Activated B cell treated with CpG ODN at 0.5 μM for 24 hours (primary cell): ENCODE results near the gene SGCG. TPM values are rescaled to one million over a fixed set of nuclear protein-coding genes. Genes with fewer than 3 reads are reported as not detected.

ENCODE experiments used
- ATAC-seq: fragments of 200-7000 bp; cut with Tn5 transposase; one replicate; pipeline ENCODE4 v1.10.0; 2021; ENCODE audit warnings: low read depth, mild to moderate bottlenecking, moderate library complexity
- CTCF ChIA-PET: fragments of 350-600 bp; sonication (Branson Sonifier 250); formaldehyde crosslinking; loops from one replicate; lab custom pipeline; 2021; ENCODE audit warnings: antibody characterized with exemption; lab: Charles Lee
- POLR2A ChIA-PET: fragments of 350-600 bp; sonication (Branson Sonifier 250); formaldehyde crosslinking; loops from one replicate; lab custom pipeline; 2021; ENCODE audit warnings: antibody characterized with exemption; lab: Charles Lee
- DNase-seq: peaks from one replicate; pipeline ENCODE4 v3.0.0; 2022
- H3K27ac Mint-ChIP-seq: one replicate; pipeline ENCODE4 v1.8.0; 2020; ENCODE audit warnings: mixed read lengths
- H3K27me3 Mint-ChIP-seq: one replicate; pipeline ENCODE4 v1.8.0; 2021; ENCODE audit warnings: mixed read lengths
- H3K36me3 Mint-ChIP-seq: one replicate; pipeline ENCODE4 v1.8.0; 2021; ENCODE audit warnings: low read depth, mixed read lengths
- H3K4me1 Mint-ChIP-seq: one replicate; pipeline ENCODE4 v1.8.0; 2021; ENCODE audit warnings: mixed read lengths
- H3K4me3 Mint-ChIP-seq: one replicate; pipeline ENCODE4 v1.8.0; 2020; ENCODE audit warnings: mild to moderate bottlenecking, mixed read lengths
- H3K9me3 Mint-ChIP-seq: one replicate; pipeline ENCODE4 v1.8.0; 2020; ENCODE audit warnings: mixed read lengths
- CTCF ChIP-seq: fragments of 200-600 bp; IDR thresholded peaks from one replicate; pipeline ENCODE4 v1.8.0; 2022; ENCODE audit warnings: antibody characterized with exemption, mild to moderate bottlenecking
- intact Hi-C: fragments of 100-400 bp; cut with micrococcal nuclease; formaldehyde crosslinking; loops from one replicate; pipeline ENCODE4 v1.15.1; 2024
- total RNA-seq: library from RNA; stranded (reverse); gene quantifications from 2 replicates; pipeline ENCODE4 v1.2.3, GENCODE V29; 2022

SGCG gene
- total RNA-seq, 1 donor from 2014 or later = not detected

DNA sequence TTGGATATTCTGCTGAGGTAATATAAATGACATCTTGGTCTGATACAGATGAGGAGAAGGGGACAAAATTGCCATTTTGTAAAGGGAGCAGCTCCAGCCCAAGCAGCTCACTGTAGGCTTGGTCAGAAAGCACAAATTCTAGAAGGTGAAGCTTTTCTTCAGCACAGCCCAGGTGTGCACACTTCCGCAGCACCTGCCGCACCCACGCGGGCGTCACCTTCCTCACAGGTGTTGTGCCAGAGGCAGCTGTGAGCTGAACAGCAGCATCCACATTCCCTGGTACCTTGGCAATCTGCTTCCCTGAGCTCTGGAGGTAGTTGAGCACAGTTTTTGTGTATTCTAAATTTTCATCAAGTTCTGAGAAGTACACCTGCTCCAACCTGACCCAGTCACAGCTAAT is 173.7 kb downstream of the SGCG start:
- H3K9me3 Mint-ChIP-seq = no peaks in the 10 kb centered on the region
- H3K27me3 Mint-ChIP-seq = no peaks in the 10 kb centered on the region
- ChIA-PET POLR2A (no interaction called here), CTCF (no interaction called here)
- H3K4me3 Mint-ChIP-seq = no peak overlapping the region
- no peak for TF ChIP-seq CTCF
- DNase-seq (no peak), ATAC-seq (no peak)
- peaks cover 78% of the 10 kb centered on the region for H3K36me3 Mint-ChIP-seq
- peaks cover 2% of the 10 kb centered on the region for H3K4me1 Mint-ChIP-seq
- intact Hi-C loops = no loop called here
- no peak overlapping the region for H3K27ac Mint-ChIP-seq

- CTCF ChIA-PET = no interaction called here
- H3K9me3 Mint-ChIP-seq = no peaks in the 10 kb centered on the region
- no peak for DNase-seq
- H3K4me3 Mint-ChIP-seq = no peak overlapping the region
- TF ChIP-seq CTCF = no peak
- POLR2A ChIA-PET = no interaction called here
- no peaks in the 10 kb centered on the region for H3K27me3 Mint-ChIP-seq
- peaks cover 13% of the 10 kb centered on the region for H3K4me1 Mint-ChIP-seq
- H3K36me3 Mint-ChIP-seq = peaks cover 75% of the 10 kb centered on the region
- no peak for ATAC-seq
- H3K27ac Mint-ChIP-seq = no peak overlapping the region
- intact Hi-C loops = no loop called here
Measured at GRCh38 chr13:23356368-23356767, 175.6 kb downstream of the SGCG start.

DNA sequence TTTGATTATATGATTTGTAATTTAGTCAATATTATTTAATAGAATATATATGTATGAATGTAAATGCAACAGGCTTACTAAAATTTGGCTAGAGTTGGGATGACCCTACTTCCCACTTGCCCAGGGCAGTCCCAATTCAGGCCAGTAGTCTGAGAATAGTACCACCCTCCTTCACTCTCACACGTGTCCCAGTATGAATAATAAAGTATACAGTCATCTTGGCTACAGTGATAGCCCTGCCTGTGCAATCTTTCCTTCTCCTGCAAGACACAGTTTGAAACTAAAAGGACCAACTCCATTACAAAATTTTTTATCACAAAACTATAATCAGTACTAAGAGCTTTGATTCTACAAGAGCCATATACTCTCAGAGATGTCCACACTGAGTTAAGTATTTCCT is 176.6 kb downstream of the SGCG start:
- Mint-ChIP-seq H3K27ac (no peak overlapping the region), H3K4me3 (no peak overlapping the region), H3K9me3 (no peaks in the 10 kb centered on the region), H3K4me1 (peaks cover 13% of the 10 kb centered on the region), H3K27me3 (no peaks in the 10 kb centered on the region), H3K36me3 (peaks cover 76% of the 10 kb centered on the region)
- DNase-seq (no peak), ATAC-seq (no peak)
- POLR2A ChIA-PET = no interaction called here
- intact Hi-C loops = no loop called here
- CTCF ChIA-PET = no interaction called here
- no peak for TF ChIP-seq CTCF

DNA sequence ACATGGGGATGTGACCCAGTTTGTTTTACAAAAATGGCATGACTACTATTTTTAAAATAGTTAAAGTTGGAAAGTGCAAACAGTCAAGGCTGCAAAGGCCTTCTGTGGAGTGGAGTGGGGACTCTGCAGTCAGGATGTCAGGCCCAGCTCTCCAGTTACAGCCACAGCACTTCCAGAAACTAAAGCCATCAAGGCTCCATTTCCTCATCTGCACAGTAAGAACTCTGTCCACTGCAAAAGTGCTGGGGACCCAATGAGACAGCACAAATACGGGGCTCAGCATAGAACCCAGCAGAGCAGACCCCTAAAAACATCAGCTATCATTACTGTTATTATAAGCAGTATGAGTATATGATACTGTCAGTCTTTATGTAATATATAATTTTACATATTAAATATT is 179.1 kb downstream of the SGCG start:
- peaks cover 76% of the 10 kb centered on the region for H3K36me3 Mint-ChIP-seq
- TF ChIP-seq CTCF = no peak

GRCh38 chr13:23365652-23366051 is 184.9 kb downstream of the SGCG start:
- Mint-ChIP-seq H3K4me1 (peaks cover 4% of the 10 kb centered on the region), H3K36me3 (peaks cover 82% of the 10 kb centered on the region), H3K4me3 (no peak overlapping the region), H3K27me3 (no peaks in the 10 kb centered on the region), H3K9me3 (no peaks in the 10 kb centered on the region), H3K27ac (no peak overlapping the region)
- intact Hi-C loops = no loop called here
- ChIA-PET POLR2A (no interaction called here), CTCF (no interaction called here)
- DNase-seq (no peak), ATAC-seq (no peak)
- TF ChIP-seq CTCF = no peak

More for the DNA sequence above, 179.1 kb downstream of the SGCG start:
- POLR2A ChIA-PET = interaction anchor here (1.3 kb wide), 1 partner anchor 16 kb away, joined by 4 read pairs; no protein-coding TSS in a partner anchor
- CTCF ChIA-PET = no interaction called here
- Mint-ChIP-seq H3K27ac (no peak overlapping the region), H3K4me3 (no peak overlapping the region), H3K9me3 (no peaks in the 10 kb centered on the region), H3K27me3 (no peaks in the 10 kb centered on the region), H3K4me1 (peaks cover 11% of the 10 kb centered on the region)
- intact Hi-C loops = no loop called here
- ATAC-seq (no peak), DNase-seq (no peak)
